NT2/D1 (cell line): ENCODE results near the gene FSTL4.

ENCODE experiments used
- SUZ12 ChIP-seq: IDR thresholded peaks from 2 replicates; pipeline ENCODE4 v1.6.1; 2011; ENCODE audit not compliant: insufficient read length, insufficient read depth; ENCODE audit errors: extremely low read depth
- YY1 ChIP-seq: IDR thresholded peaks from 2 replicates; pipeline ENCODE4 v1.6.1; 2011; ENCODE audit not compliant: insufficient read length, insufficient read depth
- ZNF274 ChIP-seq: IDR thresholded peaks from 2 replicates; pipeline ENCODE4 v1.6.1; 2011; ENCODE audit warnings: mild to moderate bottlenecking, low read depth, low read length

DNA sequence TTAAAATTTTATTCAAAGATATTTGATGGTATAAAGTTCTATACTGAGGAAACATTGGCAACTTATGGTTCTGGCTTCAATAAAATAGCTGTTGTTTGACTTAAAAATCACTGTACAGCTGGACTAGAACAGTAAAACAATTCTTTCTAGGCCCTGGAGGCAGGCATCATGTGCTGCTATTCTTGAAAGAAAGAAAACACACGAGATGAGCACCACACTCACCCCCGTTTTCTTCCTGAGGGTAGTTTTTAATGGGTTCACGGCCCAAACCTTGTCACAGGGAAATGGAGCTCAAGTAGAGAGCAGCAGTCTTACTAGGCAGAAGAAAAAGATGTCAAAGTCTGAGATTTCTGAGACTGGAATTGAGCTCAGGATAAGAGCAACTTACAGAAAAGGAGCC, 68.0 kb downstream of the FSTL4 start:
- TF ChIP-seq ZNF274: no peak
- TF ChIP-seq YY1: no peak
- no peak for TF ChIP-seq SUZ12
